Measurements from ENCODE around the gene PTCHD4. TPM values are rescaled to one million over a fixed set of nuclear protein-coding genes. Genes with fewer than 3 reads are reported as not detected.

Gene PTCHD4
- total RNA-seq, 1 experiment from 2014 or later: not detected

- H3K27me3 Mint-ChIP-seq (ENCODE audit: insufficient read depth, unreplicated experiment): no peaks in the 10 kb centered on the region
- Histone ChIP-seq H3K36me3 (ENCODE audit: control insufficient read depth, insufficient read depth, low read length) (no peaks in the 10 kb centered on the region), H3K27me3 (replicated peaks; ENCODE audit: control insufficient read depth, insufficient read depth, low read length) (no peaks in the 10 kb centered on the region), H3K9me3 (no peaks in the 10 kb centered on the region), H3K4me3 (ENCODE audit: low read depth, low read length) (no peak overlapping the region), H3K4me1 (no peaks in the 10 kb centered on the region)
- DNase-seq: no peak
- CTCF ChIA-PET: no interaction called here
- no peaks in the 10 kb centered on the region for H3K4me1 Mint-ChIP-seq (ENCODE audit: low read depth, unreplicated experiment)
- intact Hi-C loops (cut with micrococcal nuclease; ENCODE audit: unreplicated experiment): no loop called here
- POLR2A ChIA-PET: no interaction called here
- H3K4me3 Mint-ChIP-seq (ENCODE audit: unreplicated experiment): no peak overlapping the region
- no peaks in the 10 kb centered on the region for H3K9me3 Mint-ChIP-seq (ENCODE audit: unreplicated experiment)
- no peaks in the 10 kb centered on the region for H3K36me3 Mint-ChIP-seq (ENCODE audit: insufficient read depth, unreplicated experiment)
- TF ChIP-seq CTCF (IDR thresholded peaks at IDR 0.05; ENCODE audit: insufficient read depth in 1 of 2, low read depth in 1 of 2, low read length in 1 of 2, severe bottlenecking in 1 of 2, unreplicated experiment in 1 of 2): no peak
- no peak overlapping the region for H3K27ac Mint-ChIP-seq (ENCODE audit: unreplicated experiment)
- no TSS peak for BruUV-seq (replicated peaks)
These were observed 6.0 kb upstream of the PTCHD4 start for GRCh38 chr6:48116699-48117645.

- TF ChIP-seq CTCF (IDR thresholded peaks at IDR 0.05; ENCODE audit: insufficient read depth in 1 of 2, low read depth in 1 of 2, low read length in 1 of 2, severe bottlenecking in 1 of 2, unreplicated experiment in 1 of 2): no peak
- Histone ChIP-seq H3K9me3 (no peaks in the 10 kb centered on the region), H3K36me3 (ENCODE audit: control insufficient read depth, insufficient read depth, low read length) (no peaks in the 10 kb centered on the region), H3K27me3 (replicated peaks; ENCODE audit: control insufficient read depth, insufficient read depth, low read length) (no peaks in the 10 kb centered on the region), H3K4me1 (no peaks in the 10 kb centered on the region), H3K4me3 (ENCODE audit: low read depth, low read length) (no peak overlapping the region)
- intact Hi-C loops (cut with micrococcal nuclease; ENCODE audit: unreplicated experiment): no loop called here
- no peak for DNase-seq
- H3K9me3 Mint-ChIP-seq (ENCODE audit: unreplicated experiment): no peaks in the 10 kb centered on the region
- no peaks in the 10 kb centered on the region for H3K36me3 Mint-ChIP-seq (ENCODE audit: insufficient read depth, unreplicated experiment)
- no peak overlapping the region for H3K4me3 Mint-ChIP-seq (ENCODE audit: unreplicated experiment)
- H3K4me1 Mint-ChIP-seq (ENCODE audit: low read depth, unreplicated experiment): no peaks in the 10 kb centered on the region
- no peak overlapping the region for H3K27ac Mint-ChIP-seq (ENCODE audit: unreplicated experiment)
- POLR2A ChIA-PET: no interaction called here
- no TSS peak for BruUV-seq (replicated peaks)
- no peaks in the 10 kb centered on the region for H3K27me3 Mint-ChIP-seq (ENCODE audit: insufficient read depth, unreplicated experiment)
- CTCF ChIA-PET: no interaction called here
These were observed 2.1 kb upstream of the PTCHD4 start for GRCh38 chr6:48113130-48113529.

- no peak for TF ChIP-seq CTCF (IDR thresholded peaks at IDR 0.05; ENCODE audit: insufficient read depth in 1 of 2, low read depth in 1 of 2, low read length in 1 of 2, severe bottlenecking in 1 of 2, unreplicated experiment in 1 of 2)
- Mint-ChIP-seq H3K27ac (ENCODE audit: unreplicated experiment) (no peak overlapping the region), H3K9me3 (ENCODE audit: unreplicated experiment) (no peaks in the 10 kb centered on the region), H3K36me3 (ENCODE audit: insufficient read depth, unreplicated experiment) (no peaks in the 10 kb centered on the region), H3K4me3 (ENCODE audit: unreplicated experiment) (no peak overlapping the region), H3K27me3 (ENCODE audit: insufficient read depth, unreplicated experiment) (no peaks in the 10 kb centered on the region), H3K4me1 (ENCODE audit: low read depth, unreplicated experiment) (no peaks in the 10 kb centered on the region)
- CTCF ChIA-PET: no interaction called here
- no peaks in the 10 kb centered on the region for H3K9me3 ChIP-seq
- POLR2A ChIA-PET: no interaction called here
- H3K4me1 ChIP-seq: no peaks in the 10 kb centered on the region
- no peaks in the 10 kb centered on the region for H3K36me3 ChIP-seq (ENCODE audit: control insufficient read depth, insufficient read depth, low read length)
- BruUV-seq (replicated peaks): no TSS peak
- no peak for DNase-seq
- no peaks in the 10 kb centered on the region for H3K27me3 ChIP-seq (replicated peaks; ENCODE audit: control insufficient read depth, insufficient read depth, low read length)
- intact Hi-C loops (cut with micrococcal nuclease; ENCODE audit: unreplicated experiment): no loop called here
- H3K4me3 ChIP-seq (ENCODE audit: low read depth, low read length): no peak overlapping the region
These were observed 578 bp upstream of the PTCHD4 start for GRCh38 chr6:48111575-48111974.
